Stimulated activated CD4-positive, alpha-beta T cell treated with anti-CD3 and anti-CD28 coated beads, Interleukin-2, amount 100 ng/mL, for 4 hours (primary cell): Measurements from ENCODE around the gene BMPR1A.
A peak's percentile ranks its signal among the peaks of the same experiment; 100 is the strongest.
"Not testable (repeated sequence)": the region's sequence is repeated elsewhere in the genome, so short reads cannot be mapped to it uniquely, and the experiment has no call there.

ENCODE experiments used
- DNase-seq: peaks from one replicate; pipeline ENCODE4 v3.0.0-alpha.2; 2020; ENCODE audit warnings: low read depth

The BMPR1A gene

DNA sequence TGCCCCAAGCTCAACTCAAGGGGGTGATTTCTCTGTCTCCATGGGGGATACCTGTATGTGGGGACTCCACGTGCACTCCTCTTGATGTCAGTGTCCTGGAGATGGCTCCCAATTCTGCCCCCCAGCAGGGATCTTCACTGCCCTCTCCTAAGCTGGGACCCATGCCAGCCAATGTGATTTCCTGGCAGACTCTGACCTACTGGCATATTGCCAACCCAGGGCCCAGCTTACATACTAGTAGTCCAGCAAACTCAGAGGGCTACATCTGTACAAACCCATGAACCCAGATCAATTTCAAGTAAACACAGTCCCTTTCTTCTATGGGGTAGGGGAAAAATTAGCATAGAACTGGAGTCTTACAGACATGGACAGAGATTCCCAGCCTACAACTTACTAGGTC, 26.2 kb upstream of the BMPR1A start:
- DNase-seq = no peak

DNA sequence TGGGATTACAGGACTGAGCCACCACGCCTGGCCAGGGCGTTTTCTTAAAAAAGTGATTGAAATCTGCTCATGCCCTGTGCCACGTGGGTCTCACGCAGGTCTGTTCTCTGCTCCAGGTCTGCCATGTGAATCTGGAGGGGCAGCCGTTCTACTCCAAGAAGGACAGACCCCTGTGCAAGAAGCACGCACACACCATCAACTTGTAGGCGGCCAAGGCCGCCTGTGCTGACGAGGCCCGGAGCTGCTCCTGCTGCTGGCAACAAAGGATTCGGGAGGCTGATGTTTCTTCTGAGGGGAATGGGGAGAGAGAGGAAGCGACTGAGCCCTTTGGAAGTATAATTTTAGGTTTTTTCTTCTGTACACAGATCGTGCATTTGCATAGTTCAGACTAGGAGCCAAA, 23.6 kb upstream of the BMPR1A start:
- no peak for DNase-seq

DNA sequence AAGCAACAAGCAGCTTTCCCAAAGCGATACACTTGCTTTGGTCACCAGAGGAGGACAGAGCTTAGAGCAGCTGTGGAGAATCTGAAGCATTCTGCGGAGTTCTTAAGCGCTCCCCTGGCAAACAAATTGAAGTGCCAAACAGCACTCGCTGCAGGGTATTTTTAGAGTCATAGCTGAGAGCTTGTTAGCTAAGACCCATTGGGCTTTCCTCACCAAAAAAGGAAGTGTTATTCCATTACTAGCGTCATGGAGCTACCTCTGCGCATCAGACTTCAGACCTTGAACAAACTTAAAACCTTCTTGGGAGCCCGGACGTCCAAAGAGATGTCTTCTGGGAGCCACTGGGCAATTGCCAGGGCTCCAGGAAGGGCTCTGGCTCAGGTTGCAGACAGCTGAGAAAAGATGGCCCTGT, 23.2 kb upstream of the BMPR1A start:
- no peak for DNase-seq

DNA sequence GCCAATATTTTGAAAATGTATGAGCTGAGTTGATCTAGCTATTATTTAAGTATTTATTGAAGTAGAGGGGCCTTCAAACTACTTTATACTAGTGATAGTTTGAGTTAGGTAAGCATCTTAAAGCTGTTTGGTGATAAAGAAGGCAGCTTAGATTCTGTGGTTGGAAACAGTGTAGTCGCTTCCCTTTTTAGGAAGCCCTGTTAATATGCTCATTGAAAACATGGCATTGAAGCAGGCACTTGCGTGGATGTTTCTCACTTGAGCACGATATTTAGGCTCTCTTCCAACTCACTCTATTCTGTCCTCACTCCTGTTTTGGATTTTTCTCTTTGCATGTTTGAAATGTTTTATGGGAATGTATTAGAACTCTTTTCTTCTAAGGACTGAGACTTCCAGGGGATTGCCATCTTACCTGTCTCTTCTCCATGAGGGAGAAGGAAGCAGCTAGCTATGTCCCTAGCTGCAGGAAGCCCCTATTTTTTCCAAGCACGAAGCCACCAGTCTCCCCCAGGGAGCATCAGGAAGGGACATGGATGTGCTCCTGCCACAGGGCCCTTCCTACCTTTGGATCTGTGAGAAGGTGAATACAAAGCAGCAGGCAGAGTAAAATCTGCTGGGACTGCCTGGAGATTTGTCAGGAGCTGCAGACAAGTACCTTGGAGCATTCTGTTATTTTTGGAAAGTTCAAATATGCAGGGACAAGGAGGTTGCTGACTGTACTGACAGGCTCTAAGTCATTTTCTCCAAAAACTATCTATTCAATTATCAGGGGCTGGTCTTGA, 22.0 kb upstream of the BMPR1A start:
- DNase-seq = no peak

DNA sequence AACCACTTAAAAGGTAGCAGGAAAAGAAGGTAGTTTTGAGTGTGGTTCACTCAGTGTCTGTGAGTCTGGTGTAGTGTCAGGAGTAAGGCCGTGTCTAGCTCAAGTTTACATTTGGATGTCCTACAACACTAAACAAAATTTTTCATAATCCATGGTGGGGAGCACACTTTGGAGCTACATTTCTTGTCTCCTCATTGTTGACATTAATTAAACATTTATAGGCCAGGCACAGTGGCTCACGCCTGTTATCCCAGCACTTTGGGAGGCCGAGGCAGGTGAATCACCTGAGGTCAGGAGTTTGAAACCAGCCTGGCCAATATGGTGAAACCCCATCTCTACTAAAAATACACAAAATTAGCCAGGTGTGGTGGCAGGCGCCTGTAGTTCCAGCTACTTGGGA, 21.1 kb upstream of the BMPR1A start:
- not testable (repeated sequence) for DNase-seq

DNA sequence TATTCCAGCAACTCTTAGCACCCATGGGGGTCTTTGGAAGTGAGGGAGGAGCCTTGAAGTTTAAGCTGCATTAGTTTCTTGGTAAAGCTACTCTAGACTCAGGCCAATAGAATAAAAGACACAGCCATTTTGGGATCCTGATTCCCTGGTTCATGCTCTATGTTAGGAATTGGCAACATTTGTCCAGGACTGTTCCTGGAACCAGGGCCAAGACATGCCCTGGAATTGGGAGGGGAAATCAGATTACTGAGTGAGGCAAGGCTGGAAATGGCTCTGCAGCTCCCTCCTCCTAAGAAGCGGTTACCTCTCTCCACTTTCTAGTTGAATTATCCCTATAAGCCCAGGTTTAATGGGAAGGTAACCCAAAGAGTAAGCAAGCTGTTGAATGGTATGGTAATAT, 14.2 kb upstream of the BMPR1A start:
- no peak for DNase-seq

DNA sequence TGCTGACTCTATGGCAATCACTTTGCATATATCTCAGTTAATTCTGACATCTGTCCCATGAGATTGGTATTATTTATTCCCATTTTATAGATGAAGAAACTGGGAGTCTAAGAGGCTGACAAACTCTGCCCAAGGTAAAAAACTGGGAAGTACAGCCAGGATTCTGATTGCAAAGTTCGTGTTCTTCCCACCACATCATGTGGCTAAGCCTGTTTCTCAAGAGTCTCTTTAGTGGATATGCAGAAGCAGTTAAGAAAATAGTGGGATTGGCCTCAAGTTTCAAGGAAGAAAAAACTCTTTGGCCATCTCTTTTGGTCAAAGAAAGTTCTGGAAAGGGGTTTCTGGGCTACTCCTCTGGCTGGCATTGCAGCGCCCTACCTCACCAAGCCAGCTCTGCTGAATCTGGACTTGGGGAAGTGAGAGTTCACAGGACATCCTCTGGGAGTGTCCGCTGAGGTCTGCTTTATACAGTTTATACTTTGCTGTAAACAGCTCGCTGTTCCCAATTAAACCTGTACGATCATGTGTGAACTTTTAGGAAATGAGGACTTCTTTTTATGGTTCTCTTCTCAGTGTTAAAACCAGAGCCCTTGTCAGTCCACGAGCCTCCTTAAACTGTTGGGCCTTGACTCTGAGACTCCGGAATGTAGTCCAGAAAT, 12.2 kb upstream of the BMPR1A start:
- no peak for DNase-seq

DNA sequence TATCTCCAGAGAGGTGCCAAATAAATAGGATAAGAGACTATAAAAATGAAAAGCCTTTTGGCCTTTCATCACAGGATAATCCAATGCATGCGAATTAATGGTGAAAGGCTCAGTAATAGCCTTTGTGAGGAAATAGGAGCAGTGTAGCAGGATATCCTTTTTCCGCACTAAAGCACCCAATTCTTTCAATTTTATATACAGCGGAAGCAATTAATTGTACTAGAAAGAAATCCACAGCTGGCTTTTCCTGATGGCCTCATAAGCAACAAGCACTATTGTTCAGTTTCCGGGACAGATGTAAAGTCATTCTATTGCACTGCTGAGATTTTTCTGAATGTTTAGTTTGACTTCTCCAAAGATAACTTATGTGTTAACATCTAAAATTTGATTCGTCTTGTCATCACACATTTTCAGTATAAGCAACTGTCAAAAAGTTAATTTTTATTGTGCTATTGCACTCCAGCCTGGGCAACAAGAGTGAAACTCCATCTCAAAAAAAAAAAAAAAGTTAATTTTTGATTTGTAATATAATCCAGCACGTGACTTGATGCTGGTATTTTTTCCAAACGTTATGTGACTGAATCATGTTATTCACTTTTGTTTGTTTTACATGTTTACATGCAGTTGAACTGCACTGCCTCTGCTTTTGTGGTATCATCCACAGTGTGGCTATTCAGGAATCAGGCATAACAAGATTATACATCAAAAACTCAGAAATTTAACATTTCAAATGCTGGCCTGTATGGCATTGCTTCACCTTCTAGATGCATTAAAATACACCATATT, 8.4 kb upstream of the BMPR1A start:
- no peak for DNase-seq

DNA sequence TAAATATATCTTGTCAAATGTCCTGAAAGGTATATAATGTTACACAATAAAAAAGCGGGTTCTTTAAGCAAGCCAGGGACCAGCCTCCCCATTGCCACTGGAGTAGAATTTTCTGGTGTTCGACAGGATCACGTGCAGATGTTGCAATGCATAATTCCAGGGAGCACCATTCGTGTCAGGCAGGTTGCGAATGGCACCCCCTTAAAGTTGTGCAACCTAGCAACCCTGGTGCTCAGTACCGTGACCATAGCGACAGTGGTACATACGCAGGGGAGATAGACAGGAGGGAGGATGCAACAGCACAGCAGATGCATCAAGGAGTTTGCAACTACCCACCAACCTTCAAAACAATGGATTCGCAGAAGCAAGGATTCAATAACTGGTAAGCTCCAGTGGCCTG, 6.6 kb upstream of the BMPR1A start:
- DNase-seq = no peak

DNA sequence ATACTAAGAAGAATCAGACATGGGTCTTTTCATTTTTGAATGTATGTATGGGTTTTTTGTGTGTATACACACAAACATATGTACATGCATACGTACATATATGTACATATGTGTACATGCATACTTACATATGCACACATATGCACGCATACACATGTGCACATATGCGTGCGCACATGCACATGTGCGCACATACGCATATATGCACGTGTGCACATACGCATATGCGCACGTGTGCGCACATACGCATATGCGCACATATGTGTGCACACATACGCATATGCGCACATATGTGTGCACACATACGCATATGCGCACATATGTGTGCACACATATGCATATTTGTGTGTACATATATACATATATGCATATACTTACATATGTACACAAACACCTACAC, 4.9 kb upstream of the BMPR1A start:
- no peak for DNase-seq

DNA sequence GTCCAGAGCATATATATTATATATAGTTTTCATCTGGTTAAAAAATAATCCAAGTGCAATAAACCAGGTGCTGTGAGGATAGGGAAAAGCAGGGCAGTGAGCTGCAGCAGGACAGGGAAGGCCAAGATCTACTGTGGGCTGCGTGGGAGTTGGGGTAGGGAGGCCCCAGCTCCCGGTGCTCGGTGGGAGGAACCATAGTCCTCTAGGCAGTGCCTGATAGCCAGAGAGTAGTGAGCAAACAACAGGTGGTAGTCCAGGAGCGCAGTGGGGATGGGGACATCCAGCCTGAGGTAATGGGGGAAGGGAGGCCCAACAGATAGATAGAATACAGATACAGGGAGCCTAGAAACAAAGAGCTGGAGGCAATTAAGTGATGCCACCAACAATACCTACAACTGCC, 4.1 kb upstream of the BMPR1A start:
- DNase-seq = no peak

DNA sequence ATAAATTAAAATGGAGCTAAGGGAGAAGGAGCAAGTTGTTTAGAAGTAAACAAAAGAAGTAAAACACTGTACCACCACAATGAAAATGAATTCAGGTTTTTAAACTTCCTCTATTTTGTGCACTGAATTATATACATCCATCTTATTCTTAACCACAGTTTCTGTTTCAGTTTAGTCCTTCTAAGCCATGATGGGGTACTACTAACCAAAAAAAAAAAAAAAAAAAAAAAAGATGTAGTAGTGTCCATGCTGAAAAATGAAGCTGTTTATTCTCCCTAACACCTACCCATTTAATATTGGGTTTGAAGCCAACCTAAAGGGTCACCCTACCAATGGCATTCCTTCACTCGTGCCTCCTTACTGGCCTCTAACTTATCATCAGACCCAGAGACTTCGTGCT, 3.4 kb upstream of the BMPR1A start:
- no peak for DNase-seq

DNA sequence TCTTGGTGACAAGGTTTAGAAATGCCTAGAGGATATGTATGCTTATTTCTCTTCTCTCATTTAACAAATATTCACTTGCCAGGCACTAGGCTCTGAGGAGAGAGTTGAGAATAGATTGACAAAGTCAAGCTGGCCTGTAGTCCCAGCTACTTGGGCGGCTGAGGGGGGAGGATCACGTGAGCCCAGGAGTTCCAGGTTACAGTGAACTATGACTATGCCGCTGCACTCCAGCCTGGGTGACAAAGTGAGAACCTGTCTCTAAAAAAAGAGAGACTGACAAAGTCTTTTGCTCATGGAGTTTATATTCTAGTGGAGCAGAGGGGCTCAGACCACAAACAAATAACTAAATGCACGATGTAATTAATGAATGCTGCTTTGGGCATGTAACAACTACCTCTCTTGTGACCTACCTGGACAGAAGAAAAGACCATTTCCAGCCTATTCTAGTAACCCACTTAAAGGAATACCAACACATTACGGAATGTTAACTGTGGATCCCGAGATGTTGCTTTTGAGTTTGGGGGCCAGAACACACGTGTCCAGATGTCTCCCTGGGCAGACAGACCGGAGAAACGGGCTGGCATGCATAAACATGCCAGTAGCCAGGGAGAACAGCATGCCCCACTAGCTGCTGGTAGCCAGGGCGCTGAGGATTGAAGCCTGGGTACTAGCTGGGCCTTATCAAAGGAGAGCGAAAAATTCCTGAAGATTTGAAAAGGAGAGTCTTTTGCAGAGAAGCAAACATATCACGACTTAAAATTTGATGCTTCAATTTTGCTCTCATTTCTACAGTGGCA, 2.6 kb upstream of the BMPR1A start:
- DNase-seq = no peak

DNA sequence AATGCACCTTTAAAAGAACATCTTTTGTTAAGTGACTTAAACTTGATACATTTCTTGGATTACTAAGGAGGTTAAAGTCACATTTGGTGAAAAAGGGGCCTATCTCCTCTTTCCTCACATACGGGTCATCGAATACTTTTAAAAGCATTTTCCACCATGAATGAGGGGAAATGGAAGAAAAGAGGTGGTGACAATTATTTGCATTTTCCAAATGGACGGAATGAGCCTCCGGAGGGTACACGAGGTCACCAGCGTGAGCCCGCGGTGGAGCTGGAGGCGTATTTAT, 1.0 kb upstream of the BMPR1A start:
- DNase-seq = no peak

DNA sequence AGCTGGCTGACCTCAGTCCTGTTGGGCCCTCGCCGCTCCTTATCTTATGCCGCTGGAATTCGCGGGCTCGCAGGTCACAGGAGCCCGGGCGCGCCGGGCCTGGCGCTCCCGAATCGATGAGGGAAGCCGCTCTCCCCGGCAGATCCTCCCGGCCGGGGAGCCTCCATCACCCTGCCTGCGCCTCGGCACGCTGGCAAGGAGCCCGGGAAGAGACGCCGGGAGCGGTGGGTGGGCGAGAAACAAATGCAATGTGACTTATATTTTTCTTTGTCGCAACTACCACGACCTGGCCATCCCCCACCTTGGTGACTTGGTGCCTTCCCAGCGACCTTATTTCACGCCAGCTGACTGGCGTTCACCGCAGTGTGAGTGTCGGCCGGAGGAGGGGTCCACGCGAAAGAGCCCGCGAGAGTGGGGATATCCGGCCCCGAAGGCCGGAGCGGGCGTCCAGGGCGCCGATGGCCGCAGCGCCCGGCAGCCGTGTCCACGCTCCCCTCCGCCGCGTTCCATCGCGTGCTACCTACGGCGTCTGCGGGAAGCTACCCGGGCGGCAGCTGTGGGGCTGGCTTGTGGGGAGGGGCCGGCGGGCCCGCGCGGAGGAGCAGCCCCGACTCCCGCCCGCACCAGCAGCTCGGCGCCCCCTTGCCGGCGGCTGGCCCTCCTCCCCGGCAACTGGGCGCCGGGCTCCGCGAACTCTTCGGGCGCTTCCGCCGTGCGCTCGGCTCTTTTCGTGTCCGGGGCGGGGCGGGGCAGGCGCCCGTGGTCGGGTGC, 494 bp upstream of the BMPR1A start:
- DNase-seq = peak; percentile 80

DNA sequence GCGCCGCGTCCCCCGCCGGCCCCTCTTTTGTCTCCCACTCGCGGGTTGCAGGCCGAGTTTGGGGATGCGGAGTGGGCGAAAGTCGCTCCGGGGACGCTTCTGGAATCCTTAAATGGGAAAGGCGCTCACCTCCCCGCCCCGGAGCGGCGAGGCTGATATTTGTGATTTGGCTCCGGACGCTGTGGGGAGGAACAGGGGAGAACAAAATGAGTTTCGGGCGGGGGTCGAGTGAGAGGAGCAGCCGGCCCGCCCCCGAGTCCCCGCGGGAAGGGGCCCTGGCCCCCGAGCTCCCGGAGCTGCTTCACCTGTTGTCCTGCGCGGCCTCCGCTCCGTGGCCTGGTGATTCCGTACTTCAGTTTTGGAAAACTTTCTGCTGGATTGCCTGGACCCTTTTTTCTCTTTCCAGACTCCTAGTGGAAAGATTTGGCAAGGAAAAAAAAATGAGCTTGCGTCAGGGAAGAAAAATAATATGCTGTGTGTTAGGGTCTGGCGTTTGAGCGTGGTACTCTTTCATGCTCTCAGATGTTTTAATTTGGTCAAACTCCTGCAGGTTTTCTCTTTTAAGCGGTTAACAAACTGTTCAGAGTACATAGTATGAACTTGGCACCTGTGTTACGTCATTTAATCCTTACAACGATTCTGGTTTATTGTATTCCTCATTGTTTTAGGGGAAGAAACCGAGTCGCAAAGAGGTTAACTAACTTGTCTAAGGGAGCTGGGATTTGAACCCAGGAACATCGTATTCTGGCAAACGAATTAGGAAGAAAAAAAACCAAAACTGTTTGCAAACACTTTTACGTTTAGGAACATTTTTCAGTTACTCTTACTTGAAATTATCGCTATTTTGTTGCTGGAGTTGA, 924 bp downstream of the BMPR1A start:
- DNase-seq = no peak

DNA sequence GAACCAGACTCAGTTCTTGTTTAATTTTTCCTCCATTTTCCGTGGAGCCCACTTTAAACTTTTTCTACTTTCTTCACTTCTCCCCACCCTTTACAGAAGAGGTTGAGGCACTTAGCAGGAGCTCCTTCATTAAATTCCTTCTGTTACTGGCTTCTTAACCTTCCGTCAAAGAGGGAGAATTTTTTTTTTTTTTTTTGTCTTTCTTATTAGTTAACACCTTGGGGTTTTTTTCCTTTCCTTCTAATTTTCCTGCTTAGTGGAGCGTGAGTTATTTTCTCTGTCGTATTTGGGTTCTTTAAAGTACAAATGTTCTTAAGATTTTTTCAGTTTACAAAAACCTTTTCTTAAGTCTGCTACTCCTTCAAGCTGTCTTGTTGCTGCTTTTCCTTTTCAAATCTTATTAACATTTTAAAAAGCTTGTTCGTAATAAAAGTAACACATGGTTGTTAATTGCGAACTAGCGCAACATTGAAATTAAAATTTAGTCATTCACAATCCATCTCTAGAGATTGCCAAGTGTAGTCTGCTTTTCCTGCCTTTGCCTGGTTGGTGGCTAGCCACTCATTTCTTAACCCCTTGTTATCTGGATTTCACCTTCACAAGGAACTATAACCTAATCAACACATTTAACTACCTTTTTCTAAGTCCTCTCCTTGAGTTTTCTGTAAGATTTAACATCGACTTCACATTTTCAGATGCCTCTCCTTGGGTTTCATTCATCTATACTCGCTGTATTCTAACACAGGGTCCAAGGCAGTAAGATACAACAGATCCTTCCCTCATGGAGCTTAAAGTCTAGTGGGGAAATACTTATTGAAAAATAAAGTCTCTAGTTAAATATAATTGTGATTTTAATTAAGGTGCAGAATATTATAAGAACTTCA, 2.0 kb downstream of the BMPR1A start:
- no peak for DNase-seq

DNA sequence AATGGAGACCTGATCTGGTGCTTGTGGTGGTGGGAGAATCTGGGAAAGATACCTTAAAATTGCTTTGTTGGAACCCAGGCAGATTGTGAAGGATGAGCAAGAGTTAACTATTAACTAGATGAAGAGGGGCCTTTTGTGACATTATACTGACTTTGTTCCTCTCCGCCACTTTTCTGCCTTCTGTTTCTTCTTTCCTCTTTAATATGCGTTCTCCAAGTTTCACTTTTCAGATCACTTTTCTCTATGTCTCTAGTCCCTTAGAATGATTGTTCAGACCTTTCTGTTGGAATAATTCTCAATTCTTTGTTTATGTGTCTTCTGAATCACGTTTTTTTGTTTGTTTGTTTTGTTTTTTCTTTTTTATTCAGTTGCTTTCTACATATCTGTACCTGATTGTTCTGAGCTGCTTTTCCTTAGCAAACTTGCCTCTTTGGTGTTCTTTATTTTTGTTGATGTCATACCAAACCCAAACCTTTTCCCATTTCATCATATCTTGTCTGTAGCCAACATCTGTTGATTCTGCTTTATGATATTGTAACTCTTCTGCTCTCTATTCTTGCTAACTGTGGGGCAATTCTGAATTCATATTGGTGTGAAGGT, 2.8 kb downstream of the BMPR1A start:
- no peak for DNase-seq

DNA sequence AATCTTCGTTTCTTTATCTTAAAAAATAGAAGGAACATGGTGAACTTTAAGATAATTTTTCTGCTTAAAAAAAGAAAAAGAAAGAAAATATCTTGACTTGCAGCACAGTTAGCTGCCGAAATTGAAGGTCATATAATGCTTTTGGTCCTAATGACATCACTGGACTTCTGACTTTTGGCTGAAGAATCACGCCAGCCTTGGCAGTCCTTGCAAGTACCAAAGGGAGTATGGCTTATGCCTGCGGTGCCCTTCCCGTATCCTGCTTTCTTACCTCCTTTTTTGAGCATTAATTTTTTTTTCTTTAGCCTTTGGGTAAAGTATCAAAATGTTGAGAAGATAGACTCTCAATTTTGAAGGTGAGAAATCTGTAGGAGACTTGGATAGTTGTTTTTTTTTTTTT, 7.0 kb downstream of the BMPR1A start:
- no peak for DNase-seq
